ENCODE data around the gene PGBD1. TPM values are rescaled to one million over a fixed set of nuclear protein-coding genes. Genes with fewer than 3 reads are reported as not detected.

The PGBD1 gene
- total RNA-seq, 2 experiments from 2014 or later: 1.5 to 1.6 TPM

DNA sequence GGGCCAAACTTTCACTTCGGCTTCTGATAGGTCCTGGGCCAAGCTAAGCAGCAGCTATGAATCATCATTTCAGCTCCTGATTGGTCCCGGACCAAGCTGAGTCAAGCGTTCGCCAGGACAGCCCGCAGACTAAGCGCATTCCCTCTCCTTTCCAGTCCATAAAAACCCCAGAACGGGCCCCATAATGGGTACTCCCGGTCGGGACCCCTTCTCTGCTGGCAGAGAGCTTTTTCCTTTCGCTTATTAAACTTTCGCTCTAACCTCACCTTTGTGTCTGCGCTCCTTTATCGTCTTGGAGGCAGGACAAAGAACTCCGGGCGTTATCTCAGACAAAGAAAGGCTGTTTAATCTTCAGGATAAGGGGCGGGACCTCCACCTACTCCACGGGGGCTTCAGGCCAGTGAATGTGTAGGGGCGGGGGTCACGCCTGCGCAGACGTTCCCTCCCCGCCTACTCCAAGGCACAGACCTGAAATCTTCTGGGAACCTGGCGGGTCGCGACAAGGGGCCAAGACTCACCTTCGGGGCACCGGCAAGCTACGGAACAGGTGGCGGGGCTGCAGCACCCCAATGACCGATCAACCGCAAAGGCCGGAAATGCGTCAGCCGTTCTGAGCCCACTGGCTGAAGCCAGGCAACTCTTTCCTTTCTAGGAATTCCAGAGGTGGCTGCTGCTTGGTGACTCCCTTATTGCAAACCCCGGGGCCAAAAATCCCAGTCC, 54.4 kb downstream of the PGBD1 start, which contains the start of gene ZSCAN31:
Gene ZSCAN31 (minus strand): TSS at position 585 of the 720 bp plus-strand sequence. CDS start 6,465 bp downstream, outside the sequence.
- Mint-ChIP-seq H3K4me3 (no peak within 1 kb of the TSS), H3K36me3 (ENCODE audit: low read depth) (no peaks in the 10 kb centered on the region), H3K4me1 (peaks cover 7% of the 10 kb centered on the region), H3K9me3 (ENCODE audit: low read depth) (peaks cover 12% of the 10 kb centered on the region), H3K27ac (no peak within 1 kb of the TSS), H3K27me3 (peaks cover 3% of the 10 kb centered on the region)
- POLR2A ChIA-PET: interaction anchor here (0.7 to 1.0 kb wide), 3 partner anchors 25 to 864 kb away, joined by 3 read pairs; no protein-coding TSS in a partner anchor
- DNase-seq: peak; percentile 86
- peak; percentile 96 for ATAC-seq
- CTCF ChIA-PET: interaction anchor here (0.7 to 2.8 kb wide), 7 partner anchors 14 to 1280 kb away, joined by 3 to 13 read pairs (median 4); partner anchors contain the start of genes ZKSCAN3 and ZSCAN26
- intact Hi-C loops (cut with DNase I, micrococcal nuclease): loop anchor here (1.0 to 5.0 kb wide), 7 partner anchors 14 to 253 kb away; partner anchors contain the start of genes ZKSCAN3 (in 2 of the 2), ZKSCAN4 (in 1 of the 2), ZNF165 (in 1 of the 2) and ZSCAN23 (in 1 of the 2)

DNA sequence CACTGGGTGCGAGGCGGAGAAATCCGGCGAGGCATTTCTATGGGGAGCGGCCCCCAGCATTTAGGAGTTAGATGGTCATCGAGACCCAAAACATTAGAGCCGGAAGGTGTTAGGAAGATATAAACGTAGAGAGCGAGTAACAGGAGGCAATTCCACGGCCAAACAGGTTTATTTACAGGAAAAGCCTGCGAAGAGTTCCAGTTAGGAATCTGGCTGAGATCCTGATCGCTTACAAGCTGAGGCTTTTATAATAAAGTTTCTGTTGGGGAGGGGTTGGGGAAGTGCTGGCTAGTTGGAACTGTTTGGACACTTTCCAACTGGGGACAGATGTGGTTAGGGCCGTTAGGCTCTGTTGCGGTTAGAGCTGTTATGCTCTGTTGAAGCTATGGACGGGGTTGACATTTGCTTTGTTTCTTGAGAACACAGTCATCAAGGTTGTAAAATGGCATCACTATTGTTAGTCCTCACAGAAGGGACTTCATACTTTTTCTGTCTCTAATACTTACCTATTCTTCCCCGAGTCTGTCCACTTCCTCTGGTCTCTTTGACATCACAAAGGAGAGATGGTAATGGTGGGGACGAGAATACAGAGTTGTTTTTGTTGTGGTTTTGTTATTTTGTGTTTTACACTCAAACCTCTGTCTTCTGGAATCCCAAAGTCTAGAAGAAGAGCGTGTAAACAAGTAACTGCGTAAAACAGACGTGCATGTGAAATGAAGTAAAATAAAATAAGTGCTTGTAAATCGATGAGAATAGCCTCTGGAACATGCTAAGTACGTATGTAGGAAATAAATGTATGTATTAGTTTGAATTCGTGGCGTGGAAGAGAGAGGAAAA, 55.1 kb downstream of the PGBD1 start:
- ChIA-PET CTCF (interaction anchor here (0.8 to 2.8 kb wide), 2 partner anchors 16 to 19 kb away, joined by 3 to 13 read pairs; no protein-coding TSS in a partner anchor), POLR2A (interaction anchor here (0.9 to 1.1 kb wide), 2 partner anchors 245 to 864 kb away, joined by 3 to 4 read pairs; no protein-coding TSS in a partner anchor)
- H3K4me1 Mint-ChIP-seq: peaks cover 7% of the 10 kb centered on the region
- peak; percentile 27 for DNase-seq
- ATAC-seq: peak; percentile 22
- no peaks in the 10 kb centered on the region for H3K36me3 Mint-ChIP-seq (ENCODE audit: low read depth)
- intact Hi-C loops (cut with DNase I, micrococcal nuclease): loop anchor here (1.0 to 5.0 kb wide), 6 partner anchors 13 to 254 kb away; partner anchors contain the start of genes ZKSCAN3 (in 2 of the 2), ZKSCAN4 (in 1 of the 2), ZNF165 (in 1 of the 2) and ZSCAN23 (in 1 of the 2)
- H3K4me3 Mint-ChIP-seq: no peak overlapping the region
- H3K27ac Mint-ChIP-seq: no peak overlapping the region
- H3K9me3 Mint-ChIP-seq (ENCODE audit: low read depth): peaks cover 14% of the 10 kb centered on the region
- peaks cover 3% of the 10 kb centered on the region for H3K27me3 Mint-ChIP-seq

DNA sequence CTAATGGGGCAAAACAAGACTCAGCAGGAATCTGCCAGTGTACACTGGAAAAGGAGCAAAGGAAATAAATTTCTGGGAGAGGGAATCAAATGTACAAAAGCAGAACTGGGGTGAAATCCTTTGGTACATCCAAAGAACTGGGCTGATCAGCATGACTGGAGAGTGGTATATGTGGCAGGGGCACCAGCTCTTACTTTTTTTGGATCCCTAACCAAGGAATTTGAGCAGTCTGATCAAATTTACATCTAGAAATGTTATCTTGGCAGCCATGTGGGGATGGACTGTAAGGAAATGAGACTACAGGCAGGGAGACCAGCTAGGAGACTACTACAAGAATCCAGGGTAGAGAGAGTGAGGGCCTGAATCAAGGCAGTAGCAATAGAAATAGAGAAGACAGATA, 55.7 kb downstream of the PGBD1 start:
- intact Hi-C loops (cut with DNase I, micrococcal nuclease): loop anchor here (2.0 to 5.0 kb wide), 4 partner anchors 106 to 255 kb away; partner anchors contain the start of genes ZNF165 (in 1 of the 2) and ZSCAN23 (in 1 of the 2)
- H3K4me1 Mint-ChIP-seq: peaks cover 7% of the 10 kb centered on the region
- ATAC-seq (no peak), DNase-seq (no peak)
- H3K27me3 Mint-ChIP-seq: peaks cover 3% of the 10 kb centered on the region
- ChIA-PET CTCF (interaction anchor here (2.8 kb wide), 1 partner anchor 18 kb away, joined by 13 read pairs; no protein-coding TSS in a partner anchor), POLR2A (interaction anchor here (1.1 kb wide), 1 partner anchor 246 kb away, joined by 4 read pairs; no protein-coding TSS in a partner anchor)
- peaks cover 14% of the 10 kb centered on the region for H3K9me3 Mint-ChIP-seq (ENCODE audit: low read depth)
- no peaks in the 10 kb centered on the region for H3K36me3 Mint-ChIP-seq (ENCODE audit: low read depth)
- H3K27ac Mint-ChIP-seq: no peak overlapping the region
- H3K4me3 Mint-ChIP-seq: no peak overlapping the region

DNA sequence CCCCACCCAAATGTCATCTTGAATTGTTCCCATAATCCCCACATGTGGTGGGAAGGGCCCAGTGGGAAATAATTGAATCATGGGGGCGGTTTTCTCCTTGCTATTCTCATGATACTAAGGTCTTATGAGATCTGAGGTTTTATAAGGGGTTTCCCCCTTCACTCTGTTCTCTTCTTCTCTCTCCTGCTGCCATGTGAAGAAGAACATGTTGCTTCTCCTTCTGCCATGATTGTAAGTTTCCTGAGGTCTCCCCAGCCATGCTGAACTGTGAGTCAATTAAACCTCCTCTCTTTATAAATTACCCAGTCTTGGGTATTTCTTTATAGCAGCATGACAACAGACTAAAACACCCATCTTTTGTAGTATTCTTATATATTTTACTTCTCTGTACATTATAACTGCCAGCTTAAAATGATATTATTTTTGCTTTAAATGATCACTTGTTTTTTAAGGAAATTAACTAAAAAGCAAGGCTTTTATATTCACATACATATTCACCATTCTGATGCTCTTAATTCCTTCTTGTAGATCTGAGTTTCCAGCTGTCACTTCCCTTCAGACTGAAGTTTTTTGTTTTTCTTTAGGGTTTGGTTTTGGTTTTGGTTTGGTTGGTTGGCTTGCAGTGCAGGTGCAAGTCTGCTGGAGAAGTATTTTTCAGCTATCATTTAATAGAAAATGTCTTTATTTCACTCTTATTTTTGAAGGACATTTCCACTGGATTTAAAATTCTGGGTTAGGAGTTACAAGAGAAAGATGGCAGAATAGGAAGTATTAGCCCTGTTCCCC, 59.1 kb downstream of the PGBD1 start:
- Mint-ChIP-seq H3K27ac (no peak overlapping the region), H3K36me3 (ENCODE audit: low read depth) (no peaks in the 10 kb centered on the region), H3K4me3 (no peak overlapping the region), H3K4me1 (peaks cover 3% of the 10 kb centered on the region), H3K27me3 (peaks cover 7% of the 10 kb centered on the region), H3K9me3 (ENCODE audit: low read depth) (peaks cover 14% of the 10 kb centered on the region)
- ChIA-PET CTCF (no interaction called here), POLR2A (no interaction called here)
- intact Hi-C loops (cut with DNase I, micrococcal nuclease): no loop called here
- no peak for DNase-seq
- no peak for ATAC-seq

DNA sequence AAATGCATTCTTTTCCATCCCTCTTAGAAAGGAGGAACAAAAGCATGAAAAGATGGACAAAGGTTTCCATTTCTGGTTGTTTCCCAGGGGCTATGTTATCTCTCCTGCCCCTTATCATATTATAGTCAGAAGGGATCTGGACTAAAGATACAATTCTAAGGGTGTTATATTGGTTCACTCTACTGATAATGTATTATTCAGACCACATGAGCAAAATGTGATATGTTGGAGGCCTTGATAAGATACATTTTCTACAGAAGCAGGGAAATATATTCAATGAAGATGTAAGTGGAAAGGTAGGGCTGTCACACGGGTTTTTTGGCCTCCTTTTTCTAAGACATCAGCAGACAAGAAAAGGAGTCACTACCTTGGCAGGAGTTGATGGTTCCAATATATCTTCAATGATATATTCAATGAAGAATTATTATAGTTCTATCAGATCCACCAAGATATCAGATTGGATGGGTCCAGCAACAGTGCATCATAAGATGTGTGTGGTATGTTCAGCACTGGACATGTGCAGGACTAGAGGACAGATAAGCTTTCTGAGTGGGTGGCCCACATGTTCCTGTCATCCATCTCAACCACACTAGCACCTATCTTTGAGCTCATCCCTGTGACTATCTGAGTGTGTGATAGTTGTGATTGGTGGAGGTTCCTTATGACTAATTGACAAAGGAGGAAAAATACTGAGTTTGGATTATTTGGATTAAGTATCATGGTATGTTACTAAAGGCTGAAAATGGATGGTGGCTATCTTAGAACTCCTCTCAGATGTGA, 62.7 kb downstream of the PGBD1 start:
- H3K9me3 Mint-ChIP-seq (ENCODE audit: low read depth): peaks cover 14% of the 10 kb centered on the region
- peaks cover 3% of the 10 kb centered on the region for H3K4me1 Mint-ChIP-seq
- no peak overlapping the region for H3K4me3 Mint-ChIP-seq
- ChIA-PET CTCF (interaction anchor here (0.6 kb wide), 1 partner anchor 153 kb away, joined by 3 read pairs; no protein-coding TSS in a partner anchor), POLR2A (no interaction called here)
- no peak overlapping the region for H3K27ac Mint-ChIP-seq
- intact Hi-C loops (cut with DNase I, micrococcal nuclease): no loop called here
- ATAC-seq (no peak), DNase-seq (no peak)
- peaks cover 14% of the 10 kb centered on the region for H3K27me3 Mint-ChIP-seq
- H3K36me3 Mint-ChIP-seq (ENCODE audit: low read depth): no peaks in the 10 kb centered on the region

DNA sequence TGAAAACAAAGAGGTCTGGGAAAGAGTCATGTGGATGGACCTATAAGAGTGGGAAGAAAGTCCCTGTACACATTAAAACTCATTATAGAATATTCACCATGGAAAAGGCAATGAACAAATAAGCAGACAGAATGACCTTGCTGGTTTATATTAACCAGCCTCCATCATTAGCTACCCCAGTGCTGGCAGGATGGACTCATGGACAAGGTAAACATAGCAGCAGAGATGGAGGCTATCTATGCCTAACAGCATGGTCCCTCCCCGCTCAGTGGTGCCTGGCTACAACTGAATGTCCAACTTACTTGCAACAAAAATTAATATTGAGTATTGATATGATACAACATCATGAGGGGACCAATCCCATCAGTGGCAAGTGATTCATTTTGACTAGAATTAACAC, 63.8 kb downstream of the PGBD1 start:
- POLR2A ChIA-PET: no interaction called here
- peaks cover 8% of the 10 kb centered on the region for H3K9me3 Mint-ChIP-seq (ENCODE audit: low read depth)
- DNase-seq (no peak), ATAC-seq (no peak)
- H3K36me3 Mint-ChIP-seq (ENCODE audit: low read depth): peaks cover 2% of the 10 kb centered on the region
- H3K27me3 Mint-ChIP-seq: peaks cover 13% of the 10 kb centered on the region
- CTCF ChIA-PET: no interaction called here
- intact Hi-C loops (cut with DNase I, micrococcal nuclease): loop anchor here in 1 of 2 experiments (5.0 kb wide), 1 partner anchor 93 kb away; the partner anchor contains the start of gene ZKSCAN4
- H3K27ac Mint-ChIP-seq: no peak overlapping the region
- no peak overlapping the region for H3K4me3 Mint-ChIP-seq
- H3K4me1 Mint-ChIP-seq: peaks cover 6% of the 10 kb centered on the region

DNA sequence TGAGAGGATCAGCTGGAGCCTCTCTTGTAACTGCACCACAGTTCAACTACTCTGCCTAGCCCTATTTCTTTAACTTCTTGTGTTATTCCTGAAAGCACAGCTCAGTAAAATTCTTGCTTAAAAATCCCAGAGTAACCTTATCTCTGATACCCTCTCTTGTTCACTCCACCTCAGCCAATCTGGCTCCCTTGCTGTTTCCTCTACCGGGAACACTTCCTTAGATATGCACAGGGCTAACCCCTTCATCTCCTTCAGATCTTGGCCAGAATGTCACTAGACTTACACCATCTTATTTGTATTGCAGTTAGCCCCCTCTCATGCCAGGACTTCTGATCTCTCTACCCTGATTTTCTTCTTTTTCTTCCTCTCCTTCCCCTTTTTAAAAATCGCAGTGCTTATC, 65.7 kb downstream of the PGBD1 start:
- Mint-ChIP-seq H3K27me3 (peaks cover 11% of the 10 kb centered on the region), H3K4me1 (peaks cover 19% of the 10 kb centered on the region), H3K9me3 (ENCODE audit: low read depth) (no peaks in the 10 kb centered on the region), H3K36me3 (ENCODE audit: low read depth) (peaks cover 2% of the 10 kb centered on the region), H3K4me3 (no peak overlapping the region), H3K27ac (no peak overlapping the region)
- ATAC-seq (no peak), DNase-seq (no peak)
- intact Hi-C loops (cut with DNase I, micrococcal nuclease): loop anchor here in 1 of 2 experiments (5.0 kb wide), 1 partner anchor 95 kb away; the partner anchor contains the start of gene ZKSCAN4
- ChIA-PET CTCF (no interaction called here), POLR2A (no interaction called here)

DNA sequence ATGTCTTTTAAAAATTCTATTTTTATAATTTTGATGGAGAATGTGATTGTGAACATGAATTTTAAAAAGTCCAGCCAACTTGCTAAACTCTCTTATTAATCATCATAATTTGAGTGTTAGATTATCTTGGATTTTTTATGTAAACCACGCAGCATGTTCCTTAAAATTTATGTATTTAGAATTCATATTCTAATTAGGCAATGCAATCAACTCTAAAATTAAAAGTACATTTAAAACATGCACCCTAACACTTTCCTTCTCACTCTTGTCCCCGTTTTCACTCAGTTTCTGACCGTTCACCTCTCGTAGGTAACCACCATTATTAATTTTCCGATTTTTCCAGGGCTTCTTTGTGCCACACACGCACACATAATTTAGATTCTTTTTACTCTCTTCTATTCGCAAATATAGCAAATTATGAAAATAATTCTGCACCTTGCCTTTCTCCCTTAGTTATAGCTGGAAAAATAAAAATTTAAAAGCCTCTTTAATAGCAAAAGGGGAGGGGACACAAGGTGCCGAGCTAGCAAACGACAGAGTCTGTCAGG, 68.0 kb downstream of the PGBD1 start:
- H3K27ac Mint-ChIP-seq: peak overlapping the region; percentile 93
- CTCF ChIA-PET: interaction anchor here (0.9 to 1.1 kb wide), 3 partner anchors 14 to 579 kb away, joined by 3 to 4 read pairs (median 3); partner anchors contain the start of gene ZSCAN31

DNA sequence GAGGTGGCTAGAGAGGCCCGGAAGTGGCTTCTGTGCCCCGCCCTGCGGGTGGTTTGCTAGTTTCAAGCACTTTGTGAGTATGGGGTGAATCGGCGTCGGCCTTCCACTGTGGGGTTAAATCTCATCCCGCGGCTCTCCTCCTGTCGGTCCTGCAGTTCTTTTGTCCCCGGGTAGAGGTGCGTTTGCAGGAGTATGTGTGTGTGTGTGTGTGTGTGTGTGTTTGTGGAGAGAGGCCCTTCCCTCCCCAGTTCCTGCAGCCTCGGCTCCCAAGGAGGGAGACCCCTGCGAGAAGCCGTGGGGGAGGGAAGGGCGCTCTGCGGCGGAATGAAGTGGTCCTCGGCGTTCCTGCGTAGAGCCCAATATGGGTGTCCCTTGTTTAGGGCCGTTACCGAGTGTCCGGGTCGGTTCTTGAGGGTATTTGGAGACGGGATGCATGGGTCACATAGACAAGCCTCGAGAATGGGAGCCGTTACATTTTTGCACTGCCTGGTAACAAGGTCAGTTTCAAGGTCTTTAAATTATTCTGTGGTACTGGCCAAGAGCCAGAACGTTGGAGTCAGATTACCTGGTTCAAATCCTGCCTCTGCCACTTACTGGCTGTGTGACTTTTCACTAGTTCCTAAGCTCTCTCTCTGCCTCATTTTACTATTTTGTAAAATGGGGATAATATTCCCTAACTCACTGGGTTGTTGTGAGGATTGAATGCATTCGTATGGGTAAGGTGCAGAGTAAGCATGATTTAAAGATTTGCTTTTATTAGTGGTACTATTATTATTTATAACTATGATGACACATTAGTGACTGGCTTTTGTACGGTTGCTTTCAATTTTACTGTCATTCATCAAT, 68.7 kb downstream of the PGBD1 start, which contains the start of gene ZKSCAN3:
Gene ZKSCAN3 (plus strand): TSS at position 56 of the 846 bp plus-strand sequence. CDS start 9,640 bp downstream, outside the sequence.
- peaks cover 7% of the 10 kb centered on the region for H3K27me3 Mint-ChIP-seq
- ATAC-seq (peak; percentile 100), DNase-seq (peak; percentile 94)
- ChIA-PET CTCF (interaction anchor here (0.7 to 1.1 kb wide), 4 partner anchors 11 to 580 kb away, joined by 3 to 4 read pairs (median 3); partner anchors contain the start of gene ZSCAN31), POLR2A (interaction anchor here (1.0 kb wide), 1 partner anchor 209 kb away, joined by 5 read pairs; the partner anchor contains the start of gene ZKSCAN8)
- H3K27ac Mint-ChIP-seq: peak within 1 kb of the TSS; percentile 93
- no peaks in the 10 kb centered on the region for H3K9me3 Mint-ChIP-seq (ENCODE audit: low read depth)
- H3K4me1 Mint-ChIP-seq: peaks cover 22% of the 10 kb centered on the region
- intact Hi-C loops (cut with DNase I, micrococcal nuclease): loop anchor here (1.0 to 5.0 kb wide), 9 partner anchors 14 to 533 kb away; partner anchors contain the start of genes ZKSCAN4 (in 2 of the 2), ZSCAN26 (in 2 of the 2), ZSCAN31 (in 2 of the 2) and ZSCAN12 (in 1 of the 2)
- H3K4me3 Mint-ChIP-seq: peak within 1 kb of the TSS; percentile 96
- H3K36me3 Mint-ChIP-seq (ENCODE audit: low read depth): peaks cover 2% of the 10 kb centered on the region

More for the DNA sequence above, 68.0 kb downstream of the PGBD1 start:
- peaks cover 2% of the 10 kb centered on the region for H3K36me3 Mint-ChIP-seq (ENCODE audit: low read depth)
- DNase-seq: no peak
- peak overlapping the region; percentile 96 for H3K4me3 Mint-ChIP-seq
- POLR2A ChIA-PET: interaction anchor here (1.0 kb wide), 1 partner anchor 208 kb away, joined by 5 read pairs; the partner anchor contains the start of gene ZKSCAN8
- peaks cover 22% of the 10 kb centered on the region for H3K4me1 Mint-ChIP-seq
- H3K27me3 Mint-ChIP-seq: peaks cover 8% of the 10 kb centered on the region
- ATAC-seq: peak; percentile 5
- intact Hi-C loops (cut with DNase I, micrococcal nuclease): loop anchor here (1.0 to 5.0 kb wide), 6 partner anchors 13 to 268 kb away; partner anchors contain the start of genes ZSCAN31 (in 2 of the 2), ZKSCAN4 (in 1 of the 2), ZSCAN12 (in 1 of the 2) and ZSCAN16 (in 1 of the 2)
- no peaks in the 10 kb centered on the region for H3K9me3 Mint-ChIP-seq (ENCODE audit: low read depth)
